ENCODE results near the gene TSFM. TPM values are rescaled to one million over a fixed set of nuclear protein-coding genes. Genes with fewer than 3 reads are reported as not detected.

TSFM gene
- total RNA-seq, 1 donor from 2014 or later: 28.4 TPM

GRCh38 chr12:57765698-57766463 is 16.7 kb upstream of the TSFM start:
- ChIA-PET CTCF (interaction anchor here (1.0 to 4.7 kb wide), 2 partner anchors 9 to 11 kb away, joined by 3 to 20 read pairs; no protein-coding TSS in a partner anchor), POLR2A (interaction anchor here (0.7 to 6.7 kb wide), 3 partner anchors 10 to 71 kb away, joined by 3 to 34 read pairs (median 3); partner anchors contain the start of genes CDK4 and MARCHF9)
- peak; percentile 22 for ATAC-seq (ENCODE audit: low read depth)
- Mint-ChIP-seq H3K27me3 (peaks cover 13% of the 10 kb centered on the region), H3K9me3 (no peaks in the 10 kb centered on the region), H3K4me3 (peak overlapping the region; percentile 89), H3K36me3 (ENCODE audit: low read depth) (peaks cover 32% of the 10 kb centered on the region), H3K27ac (no peak overlapping the region), H3K4me1 (peaks cover 34% of the 10 kb centered on the region)
- intact Hi-C loops (cut with micrococcal nuclease): loop anchor here (1.0 to 2.0 kb wide), 2 partner anchors 10 to 17 kb away; partner anchors contain the start of gene TSFM
- no peak for TF ChIP-seq CTCF (IDR thresholded peaks at IDR 0.05)
- no peak for DNase-seq

- H3K36me3 Mint-ChIP-seq (ENCODE audit: low read depth): peaks cover 30% of the 10 kb centered on the region
- ATAC-seq (ENCODE audit: low read depth) (no peak), DNase-seq (no peak)
- no peaks in the 10 kb centered on the region for H3K9me3 Mint-ChIP-seq
- TF ChIP-seq CTCF (IDR thresholded peaks at IDR 0.05): no peak
- intact Hi-C loops (cut with micrococcal nuclease): loop anchor here (1.0 kb wide), 1 partner anchor 10 kb away; no protein-coding TSS in a partner anchor
- ChIA-PET CTCF (interaction anchor here (1.0 to 4.7 kb wide), 2 partner anchors 10 kb away, joined by 3 to 20 read pairs; no protein-coding TSS in a partner anchor), POLR2A (interaction anchor here (0.7 to 6.7 kb wide), 4 partner anchors 10 to 132 kb away, joined by 3 to 34 read pairs (median 3); partner anchors contain the start of genes CDK4 and MARCHF9)
- H3K4me3 Mint-ChIP-seq: peak within 1 kb of the TSS; percentile 89
- H3K27me3 Mint-ChIP-seq: peaks cover 13% of the 10 kb centered on the region
- H3K4me1 Mint-ChIP-seq: peaks cover 41% of the 10 kb centered on the region
- H3K27ac Mint-ChIP-seq: no peak within 1 kb of the TSS
Observed at GRCh38 chr12:57766464-57767304, 15.9 kb upstream of the TSFM start, which contains the start of gene CYP27B1. CYP27B1 (minus strand) TSS chr12:57767078; CDS start chr12:57767041, 37 bp downstream.

GRCh38 chr12:57767305-57767698 is 15.3 kb upstream of the TSFM start:
- CTCF ChIA-PET: interaction anchor here (0.9 to 4.7 kb wide), 2 partner anchors 8 to 11 kb away, joined by 5 to 20 read pairs; no protein-coding TSS in a partner anchor
- intact Hi-C loops (cut with micrococcal nuclease): no loop called here

GRCh38 chr12:57767876-57768275 is 14.7 kb upstream of the TSFM start:
- POLR2A ChIA-PET: interaction anchor here (1.1 to 6.7 kb wide), 2 partner anchors 12 to 131 kb away, joined by 3 to 34 read pairs; partner anchors contain the start of gene MARCHF9

More at GRCh38 chr12:57767305-57767698, 15.3 kb upstream of the TSFM start:
- no peak overlapping the region for H3K27ac Mint-ChIP-seq
- DNase-seq (no peak), ATAC-seq (ENCODE audit: low read depth) (no peak)
- H3K9me3 Mint-ChIP-seq: no peaks in the 10 kb centered on the region
- H3K4me3 Mint-ChIP-seq: no peak overlapping the region
- H3K4me1 Mint-ChIP-seq: peaks cover 44% of the 10 kb centered on the region
- POLR2A ChIA-PET: interaction anchor here (1.1 to 6.7 kb wide), 2 partner anchors 11 to 131 kb away, joined by 3 to 34 read pairs; partner anchors contain the start of gene MARCHF9
- no peak for TF ChIP-seq CTCF (IDR thresholded peaks at IDR 0.05)
- peaks cover 33% of the 10 kb centered on the region for H3K36me3 Mint-ChIP-seq (ENCODE audit: low read depth)
- H3K27me3 Mint-ChIP-seq: peaks cover 13% of the 10 kb centered on the region

More at GRCh38 chr12:57767876-57768275, 14.7 kb upstream of the TSFM start:
- DNase-seq (no peak), ATAC-seq (ENCODE audit: low read depth) (no peak)
- H3K27ac Mint-ChIP-seq: no peak overlapping the region
- peaks cover 46% of the 10 kb centered on the region for H3K4me1 Mint-ChIP-seq
- no peak overlapping the region for H3K4me3 Mint-ChIP-seq
- H3K36me3 Mint-ChIP-seq (ENCODE audit: low read depth): peaks cover 33% of the 10 kb centered on the region
- intact Hi-C loops (cut with micrococcal nuclease): no loop called here
- CTCF ChIA-PET: interaction anchor here (0.9 to 4.7 kb wide), 2 partner anchors 8 to 11 kb away, joined by 5 to 20 read pairs; no protein-coding TSS in a partner anchor
- H3K9me3 Mint-ChIP-seq: no peaks in the 10 kb centered on the region
- no peak for TF ChIP-seq CTCF (IDR thresholded peaks at IDR 0.05)
- peaks cover 13% of the 10 kb centered on the region for H3K27me3 Mint-ChIP-seq

All from activated B cell treated with CpG ODN at 0.5 μM for 24 hours (primary cell).